Measurements from ENCODE around the gene ALDH1L1.

DNA sequence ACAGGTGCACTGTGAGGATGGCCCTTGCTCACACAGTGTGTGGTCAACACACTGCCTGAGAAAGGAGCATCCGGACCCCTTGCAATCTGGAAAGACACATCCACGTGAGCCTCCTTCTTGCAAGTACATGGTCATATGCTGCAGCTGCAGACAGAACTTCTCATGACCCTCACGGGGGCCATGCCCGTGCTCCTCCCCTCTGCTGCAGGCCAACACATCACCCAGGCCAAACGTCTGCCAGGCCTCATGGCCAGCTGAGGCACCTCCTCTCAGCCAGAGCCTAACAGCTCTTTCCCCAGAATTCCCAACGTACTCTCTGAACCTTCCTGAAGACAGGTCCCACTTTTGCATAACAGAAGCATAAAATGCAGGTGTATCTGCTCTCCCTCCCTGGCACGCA is 121.7 kb downstream of the ALDH1L1 start:
- TF ChIP-seq GATA2 (IDR thresholded peaks at IDR 0.05; ENCODE audit: low read depth, low read length), result no peak
- TF ChIP-seq GATA3 (IDR thresholded peaks at IDR 0.05; ENCODE audit: low read depth, low read length), result no peak
